AG04449 (cell line): ENCODE data around the gene PPIB.

Experiments
- CTCF ChIA-PET: fragments of 350-600 bp; formaldehyde crosslinking; extraction: SDS; loops from one replicate; lab custom pipeline; 2021; ENCODE audit warnings: antibody characterized with exemption; lab: Yijun Ruan, JAX
- POLR2A ChIA-PET: fragments of 400-600, 350-600 bp; formaldehyde crosslinking; extraction: SDS; loops from one replicate; lab custom pipeline; 2020; ENCODE audit warnings: antibody characterized with exemption, inconsistent platforms; lab: Yijun Ruan, JAX
- DNase-seq: peaks from one replicate; pipeline ENCODE4 v3.0.0-alpha.2; 2010; ENCODE audit warnings: low read depth, low spot score
- H3K4me3 ChIP-seq: 2 replicates; pipeline ENCODE4 v1.5.1; 2011; ENCODE audit warnings: low read depth, mild to moderate bottlenecking, control low read depth, low read length
- TF ChIP-seq, protein P1 (sequence below): IDR thresholded peaks from one replicate; pipeline ENCODE4 v1.5.1; 2011; ENCODE audit warnings: mild to moderate bottlenecking, moderate library complexity, low read length, control low read depth, inconsistent platforms; ENCODE audit not compliant: insufficient read depth; ENCODE audit errors: missing control alignments

PPIB gene

DNA sequence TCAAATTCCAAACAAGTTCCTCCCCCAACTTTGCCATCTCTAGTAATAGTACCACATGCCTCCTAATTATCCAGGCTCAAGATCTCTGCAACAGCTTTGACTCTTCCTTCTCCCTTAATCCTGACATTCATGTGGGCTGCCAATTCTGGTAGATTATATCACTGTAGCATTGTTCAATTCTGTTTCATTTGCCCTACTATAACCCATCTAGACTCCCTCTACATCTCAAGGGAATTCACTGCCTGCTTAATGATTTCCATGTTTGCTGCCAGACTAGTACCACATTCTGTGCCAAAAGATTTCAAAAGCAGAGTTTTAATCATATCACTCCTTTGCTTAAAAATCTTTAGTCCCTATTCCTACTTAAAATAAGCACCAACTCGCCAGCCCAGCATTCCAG, 34.6 kb upstream of the PPIB start:
- ChIA-PET CTCF (no interaction called here), POLR2A (no interaction called here)
- no peak overlapping the region for H3K4me3 ChIP-seq
- peak; percentile 51 for DNase-seq
- TF ChIP-seq, protein P1, sequence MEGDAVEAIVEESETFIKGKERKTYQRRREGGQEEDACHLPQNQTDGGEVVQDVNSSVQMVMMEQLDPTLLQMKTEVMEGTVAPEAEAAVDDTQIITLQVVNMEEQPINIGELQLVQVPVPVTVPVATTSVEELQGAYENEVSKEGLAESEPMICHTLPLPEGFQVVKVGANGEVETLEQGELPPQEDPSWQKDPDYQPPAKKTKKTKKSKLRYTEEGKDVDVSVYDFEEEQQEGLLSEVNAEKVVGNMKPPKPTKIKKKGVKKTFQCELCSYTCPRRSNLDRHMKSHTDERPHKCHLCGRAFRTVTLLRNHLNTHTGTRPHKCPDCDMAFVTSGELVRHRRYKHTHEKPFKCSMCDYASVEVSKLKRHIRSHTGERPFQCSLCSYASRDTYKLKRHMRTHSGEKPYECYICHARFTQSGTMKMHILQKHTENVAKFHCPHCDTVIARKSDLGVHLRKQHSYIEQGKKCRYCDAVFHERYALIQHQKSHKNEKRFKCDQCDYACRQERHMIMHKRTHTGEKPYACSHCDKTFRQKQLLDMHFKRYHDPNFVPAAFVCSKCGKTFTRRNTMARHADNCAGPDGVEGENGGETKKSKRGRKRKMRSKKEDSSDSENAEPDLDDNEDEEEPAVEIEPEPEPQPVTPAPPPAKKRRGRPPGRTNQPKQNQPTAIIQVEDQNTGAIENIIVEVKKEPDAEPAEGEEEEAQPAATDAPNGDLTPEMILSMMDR: no peak

GRCh38 chr15:64193971-64194370, 31.1 kb upstream of the PPIB start:
- H3K4me3 ChIP-seq: no peak overlapping the region
- no peak for DNase-seq
- ChIA-PET POLR2A (no interaction called here), CTCF (no interaction called here)
- TF ChIP-seq, protein P1: no peak

DNA sequence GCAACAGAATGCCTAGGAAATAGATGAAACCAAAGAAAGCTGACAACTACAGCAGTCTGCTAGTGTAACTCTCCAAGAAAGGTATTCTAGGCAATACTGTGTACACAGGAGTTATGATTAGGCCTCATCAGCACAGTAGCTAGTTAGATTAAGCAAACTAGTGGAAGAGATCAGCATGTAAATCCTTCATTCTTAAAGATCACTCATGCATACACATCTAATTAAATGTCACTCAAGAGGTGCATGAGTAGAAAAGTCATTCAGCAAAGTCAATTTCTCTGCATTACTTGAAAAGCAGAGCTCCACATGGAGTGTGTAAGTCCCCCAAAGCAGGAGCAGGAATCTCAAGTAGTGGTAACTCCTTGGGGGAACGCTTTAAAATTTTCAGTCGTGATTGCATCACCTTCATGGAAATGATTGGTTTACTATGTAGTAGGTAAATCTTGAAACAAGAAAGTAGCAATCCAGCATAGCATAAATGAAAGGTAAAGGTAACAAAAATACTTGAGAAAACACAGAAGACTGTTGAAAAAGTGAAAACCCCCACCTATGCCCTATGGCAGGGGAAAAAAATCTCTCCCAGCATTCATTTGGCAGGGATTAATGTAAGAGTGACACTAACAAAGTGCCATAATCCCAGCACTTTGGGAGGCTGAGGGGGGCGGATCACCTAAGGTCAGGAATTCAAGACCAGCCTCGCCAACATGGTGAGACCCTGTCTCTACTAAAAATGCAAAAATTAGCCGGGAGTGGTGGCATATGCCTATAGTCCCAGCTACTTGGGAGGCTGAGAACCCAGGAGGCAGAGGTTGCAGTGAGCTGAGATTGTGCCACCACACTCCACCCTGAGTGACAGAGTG, 29.4 kb upstream of the PPIB start:
- no peak overlapping the region for H3K4me3 ChIP-seq
- CTCF ChIA-PET: interaction anchor here (2.2 kb wide), 1 partner anchor 38 kb away, joined by 5 read pairs; no protein-coding TSS in a partner anchor
- no peak for DNase-seq
- TF ChIP-seq, protein P1: no peak
- POLR2A ChIA-PET: no interaction called here

- TF ChIP-seq, protein P1: no peak
- ChIA-PET POLR2A (interaction anchor here (1.2 kb wide), 1 partner anchor 24 kb away, joined by 3 read pairs; the partner anchor contains the start of gene PPIB), CTCF (interaction anchor here (1.6 kb wide), 1 partner anchor 169 kb away, joined by 5 read pairs; the partner anchor contains the start of gene CSNK1G1)
- no peak for DNase-seq
- H3K4me3 ChIP-seq: no peak overlapping the region
Measured at GRCh38 chr15:64187396-64188191, 24.8 kb upstream of the PPIB start.

- ChIA-PET POLR2A (no interaction called here), CTCF (interaction anchor here (1.3 to 1.5 kb wide), 2 partner anchors 9 to 32 kb away, joined by 5 read pairs; no protein-coding TSS in a partner anchor)
- no peak overlapping the region for H3K4me3 ChIP-seq
- TF ChIP-seq, protein P1: no peak
- no peak for DNase-seq
Measured at GRCh38 chr15:64185146-64185911, 22.5 kb upstream of the PPIB start.
